Memory B cell (primary cell): Measurements from ENCODE around the gene POTEH.
A peak's percentile ranks its signal among the peaks of the same experiment; 100 is the strongest.
"Not testable (repeated sequence)": the region's sequence is repeated elsewhere in the genome, so short reads cannot be mapped to it uniquely, and the experiment has no call there.

ENCODE experiments used
- ATAC-seq: fragments of 150-1000 bp; cut with Tn5 transposase; 2 replicates; pipeline ENCODE4 v1.10.0; 2021; ENCODE audit warnings: low read depth, mild to moderate bottlenecking, moderate library complexity
- DNase-seq, 2 donors: peaks; one replicate each; pipeline ENCODE4 v3.0.0; 2022; ENCODE audit warnings: low spot score in 2 of 2
- H3K27ac Mint-ChIP-seq: one replicate; pipeline ENCODE4 v1.8.0; 2022; ENCODE audit warnings: mild to moderate bottlenecking, moderate library complexity, mixed read lengths
- H3K27me3 Mint-ChIP-seq: one replicate; pipeline ENCODE4 v1.8.0; 2022; ENCODE audit warnings: mixed read lengths
- H3K36me3 Mint-ChIP-seq: one replicate; pipeline ENCODE4 v1.8.0; 2022; ENCODE audit warnings: mild to moderate bottlenecking, mixed read lengths
- H3K4me1 Mint-ChIP-seq: one replicate; pipeline ENCODE4 v1.8.0; 2022; ENCODE audit warnings: mixed read lengths
- H3K4me3 Mint-ChIP-seq: one replicate; pipeline ENCODE4 v1.8.0; 2022; ENCODE audit warnings: mild to moderate bottlenecking, moderate library complexity, mixed read lengths
- H3K9me3 Mint-ChIP-seq: one replicate; pipeline ENCODE4 v1.8.0; 2022; ENCODE audit warnings: mixed read lengths

POTEH gene

GRCh38 chr22:15689749-15690125 lies at the start of gene POTEH:
Gene POTEH (plus strand): TSS chr22:15690026. CDS start chr22:15690078, 52 bp downstream.
- ATAC-seq, DNase-seq, H3K4me3 Mint-ChIP-seq, H3K4me1 Mint-ChIP-seq, H3K27me3 Mint-ChIP-seq, H3K9me3 Mint-ChIP-seq, H3K27ac Mint-ChIP-seq, H3K36me3 Mint-ChIP-seq: not testable (repeated sequence)

GRCh38 chr22:15642288-15642861 lies 47.5 kb upstream of the POTEH start:
- H3K27ac Mint-ChIP-seq, H3K9me3 Mint-ChIP-seq, ATAC-seq, H3K4me3 Mint-ChIP-seq, H3K27me3 Mint-ChIP-seq, DNase-seq, H3K4me1 Mint-ChIP-seq, H3K36me3 Mint-ChIP-seq: not testable (repeated sequence)

- not testable (repeated sequence) for DNase-seq, H3K4me1 Mint-ChIP-seq, H3K27ac Mint-ChIP-seq, H3K4me3 Mint-ChIP-seq, H3K36me3 Mint-ChIP-seq, H3K27me3 Mint-ChIP-seq, ATAC-seq, H3K9me3 Mint-ChIP-seq
Observed at GRCh38 chr22:15651954-15652353, 37.9 kb upstream of the POTEH start.

GRCh38 chr22:15652738-15653137 lies 37.1 kb upstream of the POTEH start:
- not testable (repeated sequence) for DNase-seq, ATAC-seq, H3K27me3 Mint-ChIP-seq, H3K4me3 Mint-ChIP-seq, H3K4me1 Mint-ChIP-seq, H3K27ac Mint-ChIP-seq, H3K36me3 Mint-ChIP-seq, H3K9me3 Mint-ChIP-seq

GRCh38 chr22:15653241-15653640 lies 36.6 kb upstream of the POTEH start:
- not testable (repeated sequence) for H3K9me3 Mint-ChIP-seq, ATAC-seq, DNase-seq, H3K36me3 Mint-ChIP-seq, H3K27ac Mint-ChIP-seq, H3K4me1 Mint-ChIP-seq, H3K27me3 Mint-ChIP-seq, H3K4me3 Mint-ChIP-seq

GRCh38 chr22:15661102-15661501 lies 28.7 kb upstream of the POTEH start:
- H3K9me3 Mint-ChIP-seq, ATAC-seq, H3K27me3 Mint-ChIP-seq, H3K4me3 Mint-ChIP-seq, H3K27ac Mint-ChIP-seq, H3K36me3 Mint-ChIP-seq, DNase-seq, H3K4me1 Mint-ChIP-seq: not testable (repeated sequence)

GRCh38 chr22:15664682-15665081 lies 25.1 kb upstream of the POTEH start:
- not testable (repeated sequence) for H3K27me3 Mint-ChIP-seq, H3K36me3 Mint-ChIP-seq, DNase-seq, H3K4me3 Mint-ChIP-seq, H3K27ac Mint-ChIP-seq, H3K4me1 Mint-ChIP-seq, ATAC-seq, H3K9me3 Mint-ChIP-seq

- not testable (repeated sequence) for H3K27ac Mint-ChIP-seq, H3K4me3 Mint-ChIP-seq, H3K27me3 Mint-ChIP-seq, ATAC-seq, H3K9me3 Mint-ChIP-seq, DNase-seq, H3K4me1 Mint-ChIP-seq, H3K36me3 Mint-ChIP-seq
Observed at GRCh38 chr22:15665478-15665877, 24.3 kb upstream of the POTEH start.

GRCh38 chr22:15669430-15669829 lies 20.4 kb upstream of the POTEH start:
- not testable (repeated sequence) for ATAC-seq, H3K9me3 Mint-ChIP-seq, H3K36me3 Mint-ChIP-seq, DNase-seq, H3K27me3 Mint-ChIP-seq, H3K27ac Mint-ChIP-seq, H3K4me3 Mint-ChIP-seq, H3K4me1 Mint-ChIP-seq

- not testable (repeated sequence) for H3K27ac Mint-ChIP-seq, H3K36me3 Mint-ChIP-seq, DNase-seq, H3K4me3 Mint-ChIP-seq, H3K27me3 Mint-ChIP-seq, H3K4me1 Mint-ChIP-seq, H3K9me3 Mint-ChIP-seq, ATAC-seq
Observed at GRCh38 chr22:15679702-15680101, 10.1 kb upstream of the POTEH start.

GRCh38 chr22:15684115-15684514 lies 5.7 kb upstream of the POTEH start:
- H3K27me3 Mint-ChIP-seq, DNase-seq, H3K4me3 Mint-ChIP-seq, ATAC-seq, H3K9me3 Mint-ChIP-seq, H3K36me3 Mint-ChIP-seq, H3K27ac Mint-ChIP-seq, H3K4me1 Mint-ChIP-seq: not testable (repeated sequence)

GRCh38 chr22:15684695-15685094 lies 5.1 kb upstream of the POTEH start:
- not testable (repeated sequence) for H3K9me3 Mint-ChIP-seq, H3K27ac Mint-ChIP-seq, DNase-seq, H3K27me3 Mint-ChIP-seq, H3K36me3 Mint-ChIP-seq, H3K4me1 Mint-ChIP-seq, H3K4me3 Mint-ChIP-seq
- peak; percentile 24 for ATAC-seq

GRCh38 chr22:15685641-15686040 lies 4.2 kb upstream of the POTEH start:
- H3K4me1 Mint-ChIP-seq, ATAC-seq, H3K9me3 Mint-ChIP-seq, H3K27ac Mint-ChIP-seq, H3K36me3 Mint-ChIP-seq, DNase-seq, H3K4me3 Mint-ChIP-seq, H3K27me3 Mint-ChIP-seq: not testable (repeated sequence)

GRCh38 chr22:15687086-15687485 lies 2.7 kb upstream of the POTEH start:
- H3K4me1 Mint-ChIP-seq, DNase-seq, ATAC-seq, H3K27me3 Mint-ChIP-seq, H3K4me3 Mint-ChIP-seq, H3K9me3 Mint-ChIP-seq, H3K27ac Mint-ChIP-seq, H3K36me3 Mint-ChIP-seq: not testable (repeated sequence)

- H3K9me3 Mint-ChIP-seq, H3K27ac Mint-ChIP-seq, H3K36me3 Mint-ChIP-seq, H3K27me3 Mint-ChIP-seq, DNase-seq, H3K4me3 Mint-ChIP-seq, H3K4me1 Mint-ChIP-seq, ATAC-seq: not testable (repeated sequence)
Observed at GRCh38 chr22:15687676-15688075, 2.1 kb upstream of the POTEH start.
